SK-N-SH (cell line): Measurements from ENCODE around the gene MRPS27. TPM values are rescaled to one million over a fixed set of nuclear protein-coding genes. Genes with fewer than 3 reads are reported as not detected.

ENCODE experiments used
- CTCF ChIA-PET: fragments of 300-600, 350-600 bp; formaldehyde crosslinking; extraction: SDS; loops from one replicate; lab custom pipeline; 2021; lab: Yijun Ruan, JAX
- POLR2A ChIA-PET: fragments of 350-600 bp; sonication (Branson Sonifier 250); formaldehyde crosslinking; extraction: SDS; loops from one replicate; lab custom pipeline; 2020; ENCODE audit warnings: antibody characterized with exemption, inconsistent platforms; lab: Yijun Ruan, JAX
- DNase-seq: peaks from one replicate; pipeline ENCODE4 v3.0.0; 2012
- H2AFZ ChIP-seq: fragments of 200-600 bp; sonication (generic); 2 replicates; pipeline ENCODE4 v1.8.1; 2016; ENCODE audit warnings: antibody characterized with exemption, mild to moderate bottlenecking, low read depth
- H3F3A ChIP-seq: fragments of 200-600 bp; sonication (generic); replicated peaks from 2 replicates; pipeline ENCODE3; 2016; ENCODE audit warnings: antibody characterized with exemption, mild to moderate bottlenecking; ENCODE audit not compliant: insufficient read depth
- H3K27ac ChIP-seq, 2 experiments: fragments of 200-500 bp in 1 of 2; fragments of 200-600 bp in 1 of 2; sonication (Bioruptor generic) in 1 of 2; sonication (generic), shearing (Covaris generic) in 1 of 2; 2 replicates each; pipeline versions ENCODE4 v1.5.1 to v1.6.1; 2014 to 2016; ENCODE audit warnings: low read depth in 2 of 2, inconsistent platforms in 1 of 2, low read length in 1 of 2, mild to moderate bottlenecking in 1 of 2, mixed read lengths in 1 of 2
- H3K27me3 ChIP-seq: fragments of 200-600 bp; sonication (generic), shearing (Covaris generic); 2 replicates; pipeline ENCODE4 v1.6.1; 2016; ENCODE audit warnings: mixed run types; ENCODE audit not compliant: insufficient read depth
- H3K36me3 ChIP-seq, 2 experiments: fragments of 200-500 bp in 1 of 2; fragments of 200-600 bp in 1 of 2; sonication (Bioruptor generic) in 1 of 2; sonication (generic) in 1 of 2; replicated peaks in 1 of 2; 2 replicates each; pipeline versions ENCODE3 to v1.5.1; 2014 to 2016; ENCODE audit warnings: low read length in 1 of 2, mild to moderate bottlenecking in 1 of 2; ENCODE audit not compliant: insufficient read depth in 2 of 2, control insufficient read depth in 1 of 2
- H3K4me1 ChIP-seq, 2 experiments: fragments of 200-500 bp in 1 of 2; fragments of 200-600 bp in 1 of 2; sonication (Bioruptor generic) in 1 of 2; sonication (generic), shearing (Covaris generic) in 1 of 2; 2 replicates each; pipeline versions ENCODE4 v1.5.1 to v1.6.1; 2014 to 2016; ENCODE audit warnings: low read depth in 1 of 2, low read length in 1 of 2, mixed run types in 1 of 2; ENCODE audit not compliant: insufficient read depth in 2 of 2, control insufficient read depth in 1 of 2
- H3K4me2 ChIP-seq: fragments of 200-600 bp; sonication (generic), shearing (Covaris generic); 2 replicates; pipeline ENCODE4 v1.6.1; 2017; ENCODE audit warnings: mixed run types
- H3K4me3 ChIP-seq, 2 experiments: fragments of 200-500 bp in 1 of 2; fragments of 200-600 bp in 1 of 2; sonication (Bioruptor generic) in 1 of 2; sonication (generic), shearing (Covaris generic) in 1 of 2; 2 replicates each; pipeline versions ENCODE4 v1.5.1 to v1.8.1; 2014 to 2016; ENCODE audit warnings: low read depth in 2 of 2, inconsistent platforms in 1 of 2, low read length in 1 of 2, mild to moderate bottlenecking in 1 of 2, mixed read lengths in 1 of 2, moderate library complexity in 1 of 2
- H3K79me2 ChIP-seq: fragments of 200-600 bp; sonication (generic); 2 replicates; pipeline ENCODE4 v1.8.1; 2017; ENCODE audit warnings: mild to moderate bottlenecking; ENCODE audit not compliant: insufficient read depth
- H3K9ac ChIP-seq: fragments of 200-600 bp; sonication (generic); 2 replicates; pipeline ENCODE4 v1.6.1; 2017; ENCODE audit warnings: mixed run types
- H3K9me2 ChIP-seq: fragments of 200-600 bp; sonication (generic); 2 replicates; pipeline ENCODE4 v1.6.1; 2017; ENCODE audit warnings: mixed run types
- H3K9me3 ChIP-seq: fragments of 200-600 bp; sonication (generic); 2 replicates; pipeline ENCODE4 v1.6.1; 2017; ENCODE audit warnings: mixed run types, mild to moderate bottlenecking, moderate library complexity
- H4K20me1 ChIP-seq: fragments of 200-600 bp; sonication (generic); 2 replicates; pipeline ENCODE4 v1.6.1; 2017; ENCODE audit warnings: mild to moderate bottlenecking, mixed run types; ENCODE audit not compliant: insufficient read depth
- CHD2 ChIP-seq: fragments of 150-350 bp; IDR thresholded peaks from 2 replicates; pipeline ENCODE4 v1.6.1; 2018; ENCODE audit warnings: low read length; ENCODE audit not compliant: partially characterized antibody
- CTCF ChIP-seq: fragments of 200-600 bp; sonication (generic); IDR thresholded peaks from 2 replicates; pipeline ENCODE4 v1.6.1; 2017; ENCODE audit warnings: antibody characterized with exemption, mild to moderate bottlenecking, moderate library complexity
- EP300 ChIP-seq, 2 experiments: IDR thresholded peaks; 2 replicates each; pipeline versions ENCODE4 v1.4.0 to v1.6.1; 2012; ENCODE audit warnings: borderline replicate concordance in 1 of 2, low read depth in 1 of 2, low read length in 1 of 2
- EZH2phosphoT487 ChIP-seq: fragments of 200-600 bp; sonication (generic); IDR thresholded peaks from 2 replicates; pipeline ENCODE4 v1.6.1; 2017; ENCODE audit warnings: low read depth, mixed run types, mild to moderate bottlenecking, antibody characterized with exemption, moderate library complexity, borderline replicate concordance
- FOSL2 ChIP-seq: IDR thresholded peaks from 2 replicates; pipeline ENCODE4 v1.4.0; 2012; ENCODE audit warnings: low read depth, mild to moderate bottlenecking, moderate library complexity, borderline replicate concordance
- GABPA ChIP-seq: IDR thresholded peaks from 2 replicates; pipeline ENCODE4 v1.4.0; 2012; ENCODE audit warnings: low read depth, mild to moderate bottlenecking
- NRF1 ChIP-seq: IDR thresholded peaks from 2 replicates; pipeline ENCODE4 v1.6.1; 2012; ENCODE audit warnings: low read depth, mild to moderate bottlenecking, low read length
- RAD21 ChIP-seq: IDR thresholded peaks from 2 replicates; pipeline ENCODE4 v1.6.1; 2012; ENCODE audit warnings: mild to moderate bottlenecking, low read length
- RCOR1 ChIP-seq: fragments of 150-350 bp; IDR thresholded peaks from 2 replicates; pipeline ENCODE4 v1.6.1; 2017; ENCODE audit warnings: antibody characterized with exemption, low read length
- RFX5 ChIP-seq: IDR thresholded peaks from 2 replicates; pipeline ENCODE4 v1.6.1; 2012; ENCODE audit warnings: mild to moderate bottlenecking, improper control_type of control experiment, low read length
- RXRA ChIP-seq: IDR thresholded peaks from 2 replicates; pipeline ENCODE4 v1.4.0; 2012; ENCODE audit warnings: low read depth, mild to moderate bottlenecking, borderline replicate concordance
- SIN3A ChIP-seq: IDR thresholded peaks from 2 replicates; pipeline ENCODE4 v1.6.1; 2012; ENCODE audit warnings: low read depth, mild to moderate bottlenecking, low read length, moderate library complexity, borderline replicate concordance
- TAF1 ChIP-seq: IDR thresholded peaks from 2 replicates; pipeline ENCODE4 v1.6.1; 2012; ENCODE audit warnings: low read depth, mild to moderate bottlenecking, low read length, moderate library complexity, borderline replicate concordance
- TEAD4 ChIP-seq: IDR thresholded peaks from 2 replicates; pipeline ENCODE4 v1.4.0; 2012; ENCODE audit warnings: mild to moderate bottlenecking, borderline replicate concordance; ENCODE audit not compliant: insufficient read depth
- USF1 ChIP-seq: IDR thresholded peaks from 2 replicates; pipeline ENCODE4 v1.4.0; 2012; ENCODE audit warnings: low read depth, borderline replicate concordance
- YY1 ChIP-seq: IDR thresholded peaks from 2 replicates; pipeline ENCODE4 v1.4.0; 2012; ENCODE audit warnings: low read depth, mild to moderate bottlenecking
- WGBS: methylation state at CpG from one replicate; pipeline ENCODE4 v1.1.6; 2017; ENCODE audit warnings: low lambda C conversion rate; 5-methylcytosine and 5-hydroxymethylcytosine counted together
- polyA plus RNA-seq, 3 experiments: library from polyadenylated mRNA; depleted of rRNA; stranded (reverse); fragments of >200 nt; gene quantifications; 2 replicates each; pipeline ENCODE4 v1.2.3, GENCODE V29; 2012
- TF ChIP-seq, protein P1 (sequence below): fragments of 150-350 bp; IDR thresholded peaks from 2 replicates; pipeline ENCODE4 v1.6.1; 2016; ENCODE audit warnings: mild to moderate bottlenecking, low read depth, low read length
- TF ChIP-seq, protein P2 (sequence below): fragments of 150-350 bp; IDR thresholded peaks from 2 replicates; pipeline ENCODE4 v1.6.1; 2017; ENCODE audit warnings: antibody characterized with exemption, low read length, low read depth, borderline replicate concordance
- TF ChIP-seq, protein P3 (sequence below): IDR thresholded peaks from 2 replicates; pipeline ENCODE4 v1.4.0; 2012; ENCODE audit warnings: low read depth, borderline replicate concordance
- TF ChIP-seq, protein P4 (sequence below): IDR thresholded peaks from 2 replicates; pipeline ENCODE4 v1.6.1; 2012; ENCODE audit warnings: mild to moderate bottlenecking, low read depth, low read length, moderate library complexity

MRPS27 gene
- polyA plus RNA-seq, 1 of the 3 experiments (the other 2 are of a cell fraction), result 37.5 TPM

DNA sequence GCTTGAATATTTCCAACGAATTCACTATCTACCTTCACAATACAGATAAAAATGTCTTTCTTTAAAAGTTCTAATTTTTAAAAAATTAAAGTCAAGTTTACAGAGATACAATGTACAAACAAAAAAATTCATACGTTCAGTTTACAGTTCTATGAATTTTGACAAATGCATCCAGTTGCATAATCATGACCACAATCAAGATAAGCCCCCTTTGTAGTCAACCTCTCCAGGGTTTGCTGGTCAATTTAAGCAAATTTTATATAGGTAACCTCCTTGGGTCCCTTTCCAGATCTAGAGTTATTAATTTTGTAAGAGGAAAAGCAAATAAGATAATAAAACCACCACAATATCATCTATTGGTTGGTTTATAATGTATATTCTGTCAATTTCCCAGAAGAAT lies 76.3 kb downstream of the MRPS27 start (continued):
- TF ChIP-seq, protein P1, sequence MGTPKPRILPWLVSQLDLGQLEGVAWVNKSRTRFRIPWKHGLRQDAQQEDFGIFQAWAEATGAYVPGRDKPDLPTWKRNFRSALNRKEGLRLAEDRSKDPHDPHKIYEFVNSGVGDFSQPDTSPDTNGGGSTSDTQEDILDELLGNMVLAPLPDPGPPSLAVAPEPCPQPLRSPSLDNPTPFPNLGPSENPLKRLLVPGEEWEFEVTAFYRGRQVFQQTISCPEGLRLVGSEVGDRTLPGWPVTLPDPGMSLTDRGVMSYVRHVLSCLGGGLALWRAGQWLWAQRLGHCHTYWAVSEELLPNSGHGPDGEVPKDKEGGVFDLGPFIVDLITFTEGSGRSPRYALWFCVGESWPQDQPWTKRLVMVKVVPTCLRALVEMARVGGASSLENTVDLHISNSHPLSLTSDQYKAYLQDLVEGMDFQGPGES, result no peak
- TF ChIP-seq RAD21 (no peak), TEAD4 (no peak), USF1 (no peak), NRF1 (no peak), SIN3A (no peak), YY1 (no peak), CTCF (no peak), RCOR1 (no peak), FOSL2 (no peak)

DNA sequence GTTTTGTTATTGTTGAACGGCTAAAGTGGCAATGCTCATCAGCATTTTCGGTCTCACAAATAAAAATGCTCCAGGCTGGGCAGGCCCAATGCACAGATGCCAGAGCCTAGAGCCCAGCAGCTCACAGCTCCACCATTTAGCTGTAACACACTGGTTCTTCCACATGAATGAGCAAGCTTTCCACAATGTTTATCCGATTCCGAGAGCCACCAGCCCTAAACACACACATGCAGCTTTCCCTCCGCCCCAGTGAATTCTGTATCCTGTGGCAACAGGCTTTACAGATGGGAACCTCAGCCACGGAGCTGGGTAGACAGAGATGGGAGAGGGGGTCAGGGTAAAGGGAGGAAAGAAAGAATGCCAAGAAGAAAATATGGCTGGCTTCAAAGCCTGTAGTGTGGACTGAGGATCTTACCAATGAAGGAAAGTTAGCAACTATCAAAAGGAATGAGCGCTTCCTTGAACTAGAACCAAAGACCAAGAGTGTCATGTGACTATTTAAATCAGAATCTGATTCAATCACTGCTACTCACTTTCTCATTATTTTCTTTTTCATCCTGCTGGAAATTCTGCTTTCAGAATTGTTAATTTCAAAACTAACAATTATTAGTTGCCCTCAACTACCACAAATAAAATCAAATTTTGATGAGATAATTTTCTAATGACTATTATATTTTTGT lies 77.1 kb downstream of the MRPS27 start:
- Histone ChIP-seq H3K27ac (no peak overlapping the region), H3K9ac (no peak overlapping the region), H3F3A (peaks cover 30% of the 10 kb centered on the region), H2AFZ (no peak overlapping the region), H3K9me2 (no peaks in the 10 kb centered on the region), H3K9me3 (no peaks in the 10 kb centered on the region), H3K4me3 (no peak overlapping the region), H3K27me3 (no peaks in the 10 kb centered on the region), H3K4me1 (peaks cover 13 to 46% of the 10 kb centered on the region in 2 experiments), H4K20me1 (no peaks in the 10 kb centered on the region), H3K36me3 (peaks cover 0 to 2% of the 10 kb centered on the region in 2 experiments), H3K4me2 (no peak overlapping the region), H3K79me2 (peaks cover 41% of the 10 kb centered on the region)
- CTCF ChIA-PET, result no interaction called here
- POLR2A ChIA-PET, result no interaction called here
- DNase-seq, result no peak
- WGBS, result over 99% methylated on average over 7 of the region's 7 CpGs
- TF ChIP-seq, protein P2, sequence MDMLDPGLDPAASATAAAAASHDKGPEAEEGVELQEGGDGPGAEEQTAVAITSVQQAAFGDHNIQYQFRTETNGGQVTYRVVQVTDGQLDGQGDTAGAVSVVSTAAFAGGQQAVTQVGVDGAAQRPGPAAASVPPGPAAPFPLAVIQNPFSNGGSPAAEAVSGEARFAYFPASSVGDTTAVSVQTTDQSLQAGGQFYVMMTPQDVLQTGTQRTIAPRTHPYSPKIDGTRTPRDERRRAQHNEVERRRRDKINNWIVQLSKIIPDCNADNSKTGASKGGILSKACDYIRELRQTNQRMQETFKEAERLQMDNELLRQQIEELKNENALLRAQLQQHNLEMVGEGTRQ, result no peak
- TF ChIP-seq RFX5 (no peak), GABPA (no peak), CHD2 (no peak), EZH2phosphoT487 (no peak), RXRA (no peak), TAF1 (no peak), RAD21 (no peak), EP300 (IDR thresholded peaks at IDR 0.05; ENCODE audit: borderline replicate concordance in 1 of 2, low read depth in 1 of 2, low read length in 1 of 2) (no peak)
- TF ChIP-seq, protein P3, sequence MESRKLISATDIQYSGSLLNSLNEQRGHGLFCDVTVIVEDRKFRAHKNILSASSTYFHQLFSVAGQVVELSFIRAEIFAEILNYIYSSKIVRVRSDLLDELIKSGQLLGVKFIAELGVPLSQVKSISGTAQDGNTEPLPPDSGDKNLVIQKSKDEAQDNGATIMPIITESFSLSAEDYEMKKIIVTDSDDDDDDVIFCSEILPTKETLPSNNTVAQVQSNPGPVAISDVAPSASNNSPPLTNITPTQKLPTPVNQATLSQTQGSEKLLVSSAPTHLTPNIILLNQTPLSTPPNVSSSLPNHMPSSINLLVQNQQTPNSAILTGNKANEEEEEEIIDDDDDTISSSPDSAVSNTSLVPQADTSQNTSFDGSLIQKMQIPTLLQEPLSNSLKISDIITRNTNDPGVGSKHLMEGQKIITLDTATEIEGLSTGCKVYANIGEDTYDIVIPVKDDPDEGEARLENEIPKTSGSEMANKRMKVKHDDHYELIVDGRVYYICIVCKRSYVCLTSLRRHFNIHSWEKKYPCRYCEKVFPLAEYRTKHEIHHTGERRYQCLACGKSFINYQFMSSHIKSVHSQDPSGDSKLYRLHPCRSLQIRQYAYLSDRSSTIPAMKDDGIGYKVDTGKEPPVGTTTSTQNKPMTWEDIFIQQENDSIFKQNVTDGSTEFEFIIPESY, result no peak
- TF ChIP-seq, protein P4, sequence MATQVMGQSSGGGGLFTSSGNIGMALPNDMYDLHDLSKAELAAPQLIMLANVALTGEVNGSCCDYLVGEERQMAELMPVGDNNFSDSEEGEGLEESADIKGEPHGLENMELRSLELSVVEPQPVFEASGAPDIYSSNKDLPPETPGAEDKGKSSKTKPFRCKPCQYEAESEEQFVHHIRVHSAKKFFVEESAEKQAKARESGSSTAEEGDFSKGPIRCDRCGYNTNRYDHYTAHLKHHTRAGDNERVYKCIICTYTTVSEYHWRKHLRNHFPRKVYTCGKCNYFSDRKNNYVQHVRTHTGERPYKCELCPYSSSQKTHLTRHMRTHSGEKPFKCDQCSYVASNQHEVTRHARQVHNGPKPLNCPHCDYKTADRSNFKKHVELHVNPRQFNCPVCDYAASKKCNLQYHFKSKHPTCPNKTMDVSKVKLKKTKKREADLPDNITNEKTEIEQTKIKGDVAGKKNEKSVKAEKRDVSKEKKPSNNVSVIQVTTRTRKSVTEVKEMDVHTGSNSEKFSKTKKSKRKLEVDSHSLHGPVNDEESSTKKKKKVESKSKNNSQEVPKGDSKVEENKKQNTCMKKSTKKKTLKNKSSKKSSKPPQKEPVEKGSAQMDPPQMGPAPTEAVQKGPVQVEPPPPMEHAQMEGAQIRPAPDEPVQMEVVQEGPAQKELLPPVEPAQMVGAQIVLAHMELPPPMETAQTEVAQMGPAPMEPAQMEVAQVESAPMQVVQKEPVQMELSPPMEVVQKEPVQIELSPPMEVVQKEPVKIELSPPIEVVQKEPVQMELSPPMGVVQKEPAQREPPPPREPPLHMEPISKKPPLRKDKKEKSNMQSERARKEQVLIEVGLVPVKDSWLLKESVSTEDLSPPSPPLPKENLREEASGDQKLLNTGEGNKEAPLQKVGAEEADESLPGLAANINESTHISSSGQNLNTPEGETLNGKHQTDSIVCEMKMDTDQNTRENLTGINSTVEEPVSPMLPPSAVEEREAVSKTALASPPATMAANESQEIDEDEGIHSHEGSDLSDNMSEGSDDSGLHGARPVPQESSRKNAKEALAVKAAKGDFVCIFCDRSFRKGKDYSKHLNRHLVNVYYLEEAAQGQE, result no peak
